ENCODE measurements around the gene HTR3A. TPM values are rescaled to one million over a fixed set of nuclear protein-coding genes. Genes with fewer than 3 reads are reported as not detected.
A peak's percentile ranks its signal among the peaks of the same experiment; 100 is the strongest.

HTR3A gene
- total and polyA plus RNA-seq, 11 donors: 0.15 to 0.23 TPM; not detected in 9

DNA sequence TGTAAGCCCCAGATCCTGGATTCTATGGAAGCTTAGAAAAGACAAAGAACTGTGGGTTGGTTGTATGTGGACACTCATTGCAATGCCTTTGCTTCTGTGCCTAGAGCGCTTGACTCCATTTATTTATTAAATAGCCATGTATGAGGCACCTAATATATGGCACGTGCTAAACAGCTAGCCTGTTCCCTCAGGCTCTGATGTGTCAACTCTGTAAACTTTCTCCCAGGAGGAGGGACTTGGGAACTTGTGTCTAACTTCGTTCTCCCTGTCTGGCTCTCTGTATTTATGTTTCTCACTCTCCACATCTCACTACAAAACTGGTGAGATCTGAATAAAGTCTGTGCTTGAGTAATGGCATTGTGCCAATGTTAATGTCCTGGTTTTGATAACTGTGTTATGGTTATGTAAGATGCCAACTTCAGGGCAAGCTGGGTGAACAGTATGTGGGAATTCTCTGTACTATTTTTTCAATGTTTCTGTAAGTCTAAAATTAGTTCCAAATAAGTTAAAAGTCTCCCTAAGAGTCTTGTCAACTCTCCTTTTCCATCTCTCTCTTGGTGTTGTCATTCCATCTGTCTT lies 50.5 kb downstream of the HTR3A start:
- no peak for DNase-seq
- 50 to 64% (median 52%) methylated on average over 3 of the region's 3 CpGs for WGBS, 4 donors
- ATAC-seq: peak in 3 of 4 donors; percentile 19 to 29 (median 19)
- intact Hi-C loops (cut with DNase I): loop anchor here in 4 of 10 donors (10.0 kb wide), 2 partner anchors 121 to 131 kb away; partner anchors contain the start of gene HTR3B (in 2 of the 4)
- Histone ChIP-seq H3K9me3 (no peaks in the 10 kb centered on the region), H3K36me3 (no peaks in the 10 kb centered on the region), H3K4me3 (no peak overlapping the region), H3K27ac (peak overlapping the region in 1 of 12 donors; percentile 63), H3K4me1 (peaks cover 0 to 12% (median 0%) of the 10 kb centered on the region in 12 donors), H3K27me3 (peaks cover 0 to 3% (median 0%) of the 10 kb centered on the region in 9 donors)
- TF ChIP-seq POLR2A (IDR thresholded peaks at IDR 0.05): no peak
- TF ChIP-seq, protein P1, sequence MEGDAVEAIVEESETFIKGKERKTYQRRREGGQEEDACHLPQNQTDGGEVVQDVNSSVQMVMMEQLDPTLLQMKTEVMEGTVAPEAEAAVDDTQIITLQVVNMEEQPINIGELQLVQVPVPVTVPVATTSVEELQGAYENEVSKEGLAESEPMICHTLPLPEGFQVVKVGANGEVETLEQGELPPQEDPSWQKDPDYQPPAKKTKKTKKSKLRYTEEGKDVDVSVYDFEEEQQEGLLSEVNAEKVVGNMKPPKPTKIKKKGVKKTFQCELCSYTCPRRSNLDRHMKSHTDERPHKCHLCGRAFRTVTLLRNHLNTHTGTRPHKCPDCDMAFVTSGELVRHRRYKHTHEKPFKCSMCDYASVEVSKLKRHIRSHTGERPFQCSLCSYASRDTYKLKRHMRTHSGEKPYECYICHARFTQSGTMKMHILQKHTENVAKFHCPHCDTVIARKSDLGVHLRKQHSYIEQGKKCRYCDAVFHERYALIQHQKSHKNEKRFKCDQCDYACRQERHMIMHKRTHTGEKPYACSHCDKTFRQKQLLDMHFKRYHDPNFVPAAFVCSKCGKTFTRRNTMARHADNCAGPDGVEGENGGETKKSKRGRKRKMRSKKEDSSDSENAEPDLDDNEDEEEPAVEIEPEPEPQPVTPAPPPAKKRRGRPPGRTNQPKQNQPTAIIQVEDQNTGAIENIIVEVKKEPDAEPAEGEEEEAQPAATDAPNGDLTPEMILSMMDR (IDR thresholded peaks at IDR 0.05): no peak

DNA sequence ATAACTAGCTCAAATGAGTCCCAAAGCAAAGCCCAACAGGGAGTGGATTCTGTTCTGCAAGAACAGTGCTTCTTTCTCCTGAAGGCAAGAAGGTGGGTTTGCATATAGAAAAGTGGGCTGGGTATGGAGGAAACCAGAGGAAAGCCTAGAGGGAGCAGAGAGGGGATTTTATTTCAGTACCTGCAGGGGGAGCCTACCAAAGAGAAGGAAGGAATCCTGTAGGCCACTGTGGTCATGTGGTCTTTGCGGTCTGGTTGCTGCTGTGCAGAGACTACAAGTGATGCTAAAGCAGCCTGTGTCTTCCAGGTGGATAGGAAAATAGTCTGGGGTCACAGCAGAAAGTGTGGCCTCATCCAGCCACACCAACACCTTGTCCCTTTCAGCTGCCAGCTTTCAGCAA lies 51.4 kb downstream of the HTR3A start:
- TF ChIP-seq POLR2A (IDR thresholded peaks at IDR 0.05): no peak
- TF ChIP-seq, protein P1 (IDR thresholded peaks at IDR 0.05): peak in 1 of 12 donors; percentile 4
- no peaks in the 10 kb centered on the region for H3K9me3 ChIP-seq
- peaks cover 0 to 12% (median 0%) of the 10 kb centered on the region in 12 donors for H3K4me1 ChIP-seq
- no peak for ATAC-seq
- H3K4me3 ChIP-seq: no peak overlapping the region
- WGBS, 4 donors: 33 to 67% (median 48%) methylated on average over 1 of the region's 1 CpG
- no peak for DNase-seq
- H3K36me3 ChIP-seq: no peaks in the 10 kb centered on the region
- H3K27me3 ChIP-seq: peaks cover 0 to 3% (median 0%) of the 10 kb centered on the region in 9 donors
- H3K27ac ChIP-seq: peak overlapping the region in 1 of 12 donors; percentile 63
- intact Hi-C loops (cut with DNase I): loop anchor here in 4 of 10 donors (10.0 kb wide), 2 partner anchors 122 to 132 kb away; partner anchors contain the start of gene HTR3B (in 2 of the 4)

DNA sequence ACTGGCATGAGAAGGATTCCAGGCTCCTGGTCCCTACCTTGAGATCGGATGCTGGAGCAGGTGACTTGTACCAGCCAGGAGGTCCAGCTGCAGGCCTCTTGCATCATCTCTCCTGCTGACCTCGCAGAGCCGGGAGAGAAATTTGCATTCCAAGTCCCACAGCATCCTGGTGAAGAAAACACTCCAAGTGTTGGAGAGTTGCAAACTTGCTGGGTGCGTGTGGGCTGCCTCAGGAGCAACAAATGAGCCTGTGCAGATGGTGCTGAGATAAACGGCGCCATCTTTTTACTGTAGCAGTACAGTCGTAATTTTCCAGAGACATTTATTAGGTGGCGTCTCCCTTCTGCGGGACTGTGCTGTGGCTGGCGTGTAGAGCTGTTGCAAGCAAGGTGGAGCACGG lies 52.5 kb downstream of the HTR3A start:
- no peak for TF ChIP-seq POLR2A (IDR thresholded peaks at IDR 0.05)
- H3K27me3 ChIP-seq: peaks cover 0 to 3% (median 0%) of the 10 kb centered on the region in 9 donors
- no peaks in the 10 kb centered on the region for H3K9me3 ChIP-seq
- intact Hi-C loops (cut with DNase I): loop anchor here in 4 of 10 donors (10.0 kb wide), 2 partner anchors 123 to 133 kb away; partner anchors contain the start of gene HTR3B (in 2 of the 4)
- ATAC-seq: no peak
- DNase-seq: no peak
- no peak overlapping the region for H3K4me3 ChIP-seq
- H3K4me1 ChIP-seq: peaks cover 0 to 12% (median 0%) of the 10 kb centered on the region in 12 donors
- H3K27ac ChIP-seq: peak overlapping the region in 1 of 12 donors; percentile 63
- WGBS, 4 donors: 87 to 90% (median 89%) methylated on average over 11 of the region's 11 CpGs
- no peaks in the 10 kb centered on the region for H3K36me3 ChIP-seq

GRCh38 chr11:114027926-114028325 lies 53.0 kb downstream of the HTR3A start:
- intact Hi-C loops (cut with DNase I): loop anchor here in 4 of 10 donors (10.0 kb wide), 2 partner anchors 123 to 133 kb away; partner anchors contain the start of gene HTR3B (in 2 of the 4)
- ATAC-seq: peak in 3 of 4 donors; percentile 24 to 57 (median 47)

More at GRCh38 chr11:114027926-114028325, 53.0 kb downstream of the HTR3A start:
- H3K36me3 ChIP-seq: no peaks in the 10 kb centered on the region
- H3K27me3 ChIP-seq: peaks cover 0 to 3% (median 0%) of the 10 kb centered on the region in 9 donors
- no peaks in the 10 kb centered on the region for H3K9me3 ChIP-seq
- no peak overlapping the region for H3K4me3 ChIP-seq
- H3K27ac ChIP-seq: peak overlapping the region in 1 of 12 donors; percentile 49
- DNase-seq: no peak
- H3K4me1 ChIP-seq: peaks cover 0 to 15% (median 0%) of the 10 kb centered on the region in 12 donors
- TF ChIP-seq, protein P1 (IDR thresholded peaks at IDR 0.05): peak in 8 of 12 donors; percentile 11 to 38 (median 24)
- no peak for TF ChIP-seq POLR2A (IDR thresholded peaks at IDR 0.05)
- WGBS, 4 donors: 40 to 50% (median 46%) methylated on average over 4 of the region's 4 CpGs
